GM21576 (cell line): ENCODE measurements around the gene UBN1.

Experiments used
- ATAC-seq: cut with Tn5 transposase; IDR thresholded peaks from one replicate; pipeline ENCODE4 v1.9.1; 2021; ENCODE audit warnings: mild to moderate bottlenecking, moderate library complexity; ENCODE audit not compliant: unreplicated experiment

The UBN1 gene

DNA sequence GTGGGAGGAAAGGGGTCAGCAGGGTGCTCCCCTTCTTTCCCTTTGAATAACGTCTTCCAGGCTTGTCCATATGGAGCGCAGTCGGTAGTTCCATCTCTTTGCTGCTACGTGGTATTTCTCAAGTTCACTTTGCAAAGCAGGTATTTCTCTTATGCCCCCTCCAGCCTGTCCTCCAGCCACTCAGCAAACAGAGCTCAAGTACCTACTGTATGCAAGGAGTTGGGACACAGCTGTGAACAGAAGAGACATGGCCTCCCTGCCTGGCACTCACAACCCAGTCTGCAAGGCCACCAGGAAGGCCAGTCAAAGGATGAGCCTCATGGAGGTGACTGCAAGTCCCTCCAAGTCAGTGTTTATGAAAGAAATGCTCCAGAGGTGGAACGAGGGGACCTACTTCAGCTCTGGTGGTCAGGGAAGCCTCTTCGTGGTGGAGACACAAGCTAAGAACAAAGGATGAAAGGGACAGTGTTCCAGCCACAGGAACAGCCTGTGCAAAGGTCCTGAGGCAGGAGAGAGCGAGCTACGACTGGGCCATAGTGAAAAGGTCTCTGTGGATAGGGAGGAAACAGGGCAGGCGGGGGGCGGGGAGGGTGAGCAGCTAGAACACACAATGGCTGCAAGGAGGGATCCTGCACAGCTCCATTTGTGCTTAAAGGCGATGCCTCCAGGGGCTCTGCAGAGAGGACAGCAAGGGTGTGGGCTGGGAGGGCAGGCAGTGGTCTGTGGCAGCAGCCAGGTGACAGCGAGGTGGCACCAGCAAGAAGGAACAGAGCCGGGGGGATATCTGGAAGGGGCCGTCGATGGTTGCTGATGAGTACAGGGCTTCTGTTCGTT is 57.0 kb downstream of the UBN1 start:
- no peak for ATAC-seq

DNA sequence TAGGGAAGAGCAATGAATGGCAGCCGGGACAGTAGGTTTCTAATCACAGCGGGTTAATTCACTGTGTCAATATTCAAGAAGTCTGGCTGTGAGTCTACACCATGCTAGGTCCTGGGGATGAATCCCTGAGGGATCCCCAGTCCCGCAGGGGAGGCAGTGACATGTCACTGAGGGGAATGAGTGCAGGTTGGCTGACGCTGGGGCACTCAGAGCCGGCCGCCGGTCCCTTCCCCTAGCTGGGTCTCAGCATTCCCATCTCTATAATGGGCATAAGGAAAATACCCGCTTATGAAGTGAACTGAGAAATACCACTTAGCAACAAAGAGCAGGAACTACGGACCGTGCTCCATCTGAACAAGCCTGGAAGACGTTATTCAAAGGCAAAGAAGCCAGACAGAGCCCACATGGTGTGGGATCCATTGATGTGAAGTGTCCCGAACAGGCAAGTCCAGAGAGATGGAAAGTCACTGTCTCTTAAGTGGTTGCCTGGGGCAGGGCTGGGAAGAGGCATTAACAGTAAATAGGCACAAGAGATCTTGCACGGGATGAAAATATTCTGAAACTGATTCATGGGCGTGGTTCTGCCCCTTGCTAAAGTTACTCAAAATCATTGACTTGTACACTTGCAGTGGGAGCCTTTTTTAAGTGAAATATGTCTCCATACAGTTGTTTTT is 57.8 kb downstream of the UBN1 start:
- no peak for ATAC-seq

DNA sequence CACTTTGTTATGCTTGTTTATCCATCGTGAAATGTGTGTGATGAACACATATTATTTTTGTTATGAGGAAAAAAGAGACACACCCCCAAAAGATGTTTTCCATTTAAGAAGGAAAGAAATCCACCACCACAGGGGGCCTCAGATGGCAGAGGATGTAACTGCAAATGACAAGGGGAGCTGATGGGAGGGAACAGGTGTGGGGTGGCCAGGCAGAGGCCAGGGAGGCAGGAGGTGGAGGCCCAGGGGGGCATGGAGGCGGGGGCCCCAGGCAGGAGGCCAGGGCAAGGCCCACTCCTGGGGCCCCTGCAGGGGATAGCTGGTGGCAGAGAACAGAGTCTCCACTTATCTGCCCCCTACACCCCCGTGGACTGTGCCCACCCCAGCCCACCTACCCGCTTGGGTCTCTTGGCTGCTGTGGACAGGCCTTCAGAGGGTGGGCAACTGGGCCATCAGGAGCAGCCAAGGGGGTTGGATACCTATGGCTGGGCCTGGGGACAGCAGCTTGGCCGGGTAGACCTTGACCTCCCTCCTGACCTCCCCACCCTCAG is 61.6 kb downstream of the UBN1 start:
- no peak for ATAC-seq

DNA sequence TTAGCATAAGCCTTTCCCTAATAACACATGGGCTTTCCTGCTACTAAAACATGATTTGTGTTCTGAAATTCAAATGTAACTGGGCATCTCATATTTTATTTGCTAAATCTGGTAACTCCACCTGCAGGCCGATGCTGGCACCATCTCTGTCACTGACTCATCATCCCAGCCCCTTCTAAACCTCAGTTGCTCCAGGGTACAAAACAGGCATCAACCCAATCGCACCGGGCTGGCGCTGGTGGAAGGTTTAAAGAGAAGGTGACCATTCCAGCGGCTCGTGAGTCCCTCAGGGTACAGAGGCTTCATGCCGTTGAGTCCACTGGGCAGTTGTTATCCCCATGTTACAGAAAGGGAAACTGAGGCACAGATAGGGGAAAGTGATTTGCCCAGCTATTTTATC is 62.5 kb downstream of the UBN1 start:
- ATAC-seq, result no peak

DNA sequence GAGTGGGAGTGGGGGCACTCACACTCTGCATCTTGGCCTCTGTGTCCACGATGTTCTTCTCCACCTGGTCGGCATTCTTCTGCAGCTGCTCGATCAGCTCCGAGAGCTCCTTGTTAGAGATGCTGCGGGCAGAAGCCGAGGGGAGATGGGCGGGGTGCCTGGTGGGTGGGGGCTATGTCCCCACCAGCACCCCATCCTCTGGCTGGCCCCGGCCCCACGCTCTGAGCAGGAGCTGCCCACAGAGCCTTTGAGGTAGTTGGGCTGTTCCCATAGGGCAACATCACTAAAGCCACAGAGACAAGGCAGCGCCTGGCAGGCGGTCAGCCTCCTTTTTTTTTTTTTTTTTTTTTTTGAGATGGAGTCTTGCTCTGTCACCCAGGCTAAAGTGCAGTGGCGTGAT is 63.5 kb downstream of the UBN1 start:
- ATAC-seq, result no peak

DNA sequence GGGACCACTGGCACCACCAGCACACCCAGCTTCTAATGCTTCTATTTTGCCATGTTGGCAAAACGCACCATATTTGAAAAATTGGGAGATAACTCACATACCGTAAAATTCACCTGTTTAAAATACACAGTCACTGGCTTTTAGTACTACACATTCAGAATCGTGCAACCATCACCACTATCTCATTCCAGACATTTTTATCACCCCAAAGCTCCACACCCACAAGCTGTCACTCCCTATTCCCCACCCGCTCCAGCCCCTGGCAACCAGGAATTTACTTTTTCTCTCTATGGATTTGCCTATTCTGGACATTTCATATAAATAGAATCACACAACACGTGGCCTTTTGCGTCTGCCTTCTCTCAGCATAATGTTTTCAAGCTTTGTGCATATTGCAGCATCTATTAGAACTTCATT is 64.7 kb downstream of the UBN1 start:
- no peak for ATAC-seq

DNA sequence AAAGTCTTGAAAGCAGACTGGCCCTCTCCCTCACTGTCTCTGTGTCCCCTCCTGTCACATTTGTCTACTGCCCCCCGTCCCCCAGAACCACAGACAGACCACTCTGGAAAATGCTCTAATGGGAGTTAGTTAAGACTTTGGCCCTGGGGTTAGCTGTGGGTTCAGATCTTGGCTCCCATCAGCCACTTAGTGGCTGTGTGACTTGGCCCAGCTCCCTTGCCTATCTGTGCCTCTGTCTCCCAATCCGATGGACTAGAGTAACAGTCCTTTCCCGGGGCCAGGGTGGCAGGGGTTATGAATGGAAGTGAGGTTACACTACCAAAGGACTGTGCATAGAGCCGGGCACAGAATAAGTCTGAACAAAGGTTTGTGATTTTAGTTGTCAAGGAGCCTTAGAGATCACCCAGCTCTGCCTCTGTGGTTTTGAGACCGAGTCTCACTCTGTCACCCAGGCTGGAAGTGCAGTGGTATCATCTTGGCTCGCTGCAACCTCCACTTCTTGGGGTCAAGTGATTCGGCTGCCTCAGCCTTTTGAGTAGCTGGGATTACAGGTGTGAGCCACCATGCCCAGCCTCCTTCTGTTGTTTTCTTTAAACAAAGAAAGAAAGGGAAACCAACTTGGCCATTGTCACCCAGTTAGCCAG is 66.0 kb downstream of the UBN1 start:
- ATAC-seq, result no peak

DNA sequence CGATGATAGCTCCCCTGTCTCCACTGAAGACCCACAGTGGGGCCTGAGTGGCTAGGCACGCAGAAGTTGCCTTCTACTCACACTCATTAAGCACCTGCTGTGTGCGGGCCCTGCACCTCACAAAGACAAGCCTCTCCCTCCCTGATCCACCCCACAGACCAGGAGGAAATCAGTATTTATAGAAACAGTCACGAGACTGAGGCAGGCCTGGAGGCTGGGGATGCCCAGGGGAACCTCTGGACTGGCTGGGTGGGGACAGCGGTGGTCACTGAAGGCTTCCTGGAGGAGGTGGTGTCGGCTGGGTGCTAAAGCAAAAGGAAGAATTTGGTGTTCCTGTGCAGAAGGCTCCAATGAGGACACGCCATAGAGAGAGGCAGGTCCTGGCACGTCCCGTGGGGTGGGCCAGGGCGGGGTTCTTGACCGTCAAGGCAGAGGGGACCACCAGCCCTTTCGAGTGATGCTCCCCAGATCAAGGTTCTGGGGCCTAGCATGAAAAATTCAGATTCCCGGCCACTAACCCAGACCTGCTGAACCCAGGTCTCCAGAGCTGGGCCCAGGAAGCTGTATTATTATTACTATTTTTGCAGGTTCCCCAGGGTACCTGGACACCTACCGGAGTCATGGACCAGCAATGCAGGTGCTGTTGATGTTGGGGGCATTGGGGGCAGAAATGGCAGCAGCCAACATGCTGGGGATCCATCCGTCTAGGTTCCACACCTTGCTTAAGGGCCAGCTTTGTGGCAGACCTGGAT is 66.7 kb downstream of the UBN1 start:
- ATAC-seq, result no peak

DNA sequence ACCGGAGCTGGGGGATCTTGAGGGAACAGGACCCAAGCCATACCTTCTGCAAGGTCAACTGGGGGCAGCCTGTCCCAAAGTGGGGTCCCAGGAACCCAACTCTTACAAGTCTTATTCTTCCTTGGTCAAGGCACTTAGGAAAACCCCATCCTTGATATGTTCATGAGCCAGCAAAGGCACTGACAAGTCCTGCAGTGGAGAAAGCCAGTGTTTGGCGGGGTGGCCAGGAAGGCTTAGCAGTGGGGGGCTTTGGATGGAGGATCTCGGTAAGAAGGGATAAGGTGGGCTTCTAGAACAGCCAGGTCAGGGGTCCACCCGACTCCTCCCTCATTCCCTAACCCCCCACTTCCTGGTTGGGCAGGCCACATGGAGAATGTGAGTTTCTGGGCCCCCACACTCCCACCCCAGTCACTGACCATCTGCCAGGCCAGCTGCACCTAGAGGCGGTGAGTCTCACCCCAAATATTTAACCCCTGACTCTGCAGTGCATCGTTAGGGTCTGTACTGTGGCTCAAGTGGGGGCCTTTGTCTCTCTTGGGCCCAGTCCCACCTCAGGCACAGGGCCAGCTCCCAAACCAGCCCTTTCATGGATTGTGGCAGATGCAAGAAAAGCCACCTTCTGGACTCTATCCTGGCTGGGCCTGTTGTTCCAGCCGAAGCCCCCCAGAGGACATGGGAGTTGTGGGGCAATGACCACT is 67.4 kb downstream of the UBN1 start:
- ATAC-seq, result no peak

DNA sequence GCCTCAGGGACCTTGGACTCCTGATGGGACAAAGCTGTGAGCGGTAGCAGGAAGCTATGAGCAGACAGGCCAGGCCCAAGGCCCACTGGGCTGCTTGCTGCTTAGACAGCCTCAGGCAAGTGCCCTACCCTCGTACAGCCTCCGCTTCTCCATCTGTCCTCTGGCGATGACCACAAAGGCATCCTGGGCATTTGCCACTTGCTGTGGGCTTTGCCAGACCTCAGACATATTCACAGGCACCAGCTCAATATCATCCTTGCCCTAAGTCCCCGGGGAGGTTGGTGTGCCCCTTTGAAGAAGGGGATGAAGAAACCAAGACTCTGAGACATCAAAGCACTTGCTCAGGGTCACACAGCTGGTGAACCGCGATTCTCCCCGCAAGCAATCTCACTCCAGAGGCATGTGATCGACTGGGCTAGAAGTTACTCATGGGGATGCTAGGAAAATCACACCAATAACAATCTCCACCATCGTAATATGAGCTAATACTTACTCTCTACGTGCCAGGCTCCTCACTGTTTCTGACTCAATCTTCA is 68.0 kb downstream of the UBN1 start:
- no peak for ATAC-seq

DNA sequence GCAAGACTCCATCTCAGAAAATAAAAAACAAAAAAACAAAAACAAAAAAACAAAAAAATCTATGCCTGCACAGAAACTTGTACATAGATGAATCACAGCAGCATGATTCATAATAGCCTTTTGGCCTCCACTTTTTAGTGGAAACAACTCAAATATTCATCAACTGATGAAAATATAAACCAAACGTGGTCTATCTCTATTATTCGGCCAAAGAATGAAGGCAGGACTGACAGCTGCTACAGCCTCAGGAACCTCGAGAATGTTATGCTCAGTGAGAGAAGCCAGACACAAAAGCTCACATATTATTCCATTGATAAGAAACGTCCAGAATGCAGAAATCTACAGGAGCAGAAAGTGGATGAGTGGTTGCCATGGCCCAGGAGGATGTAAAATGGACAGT is 69.8 kb downstream of the UBN1 start:
- ATAC-seq, result no peak

DNA sequence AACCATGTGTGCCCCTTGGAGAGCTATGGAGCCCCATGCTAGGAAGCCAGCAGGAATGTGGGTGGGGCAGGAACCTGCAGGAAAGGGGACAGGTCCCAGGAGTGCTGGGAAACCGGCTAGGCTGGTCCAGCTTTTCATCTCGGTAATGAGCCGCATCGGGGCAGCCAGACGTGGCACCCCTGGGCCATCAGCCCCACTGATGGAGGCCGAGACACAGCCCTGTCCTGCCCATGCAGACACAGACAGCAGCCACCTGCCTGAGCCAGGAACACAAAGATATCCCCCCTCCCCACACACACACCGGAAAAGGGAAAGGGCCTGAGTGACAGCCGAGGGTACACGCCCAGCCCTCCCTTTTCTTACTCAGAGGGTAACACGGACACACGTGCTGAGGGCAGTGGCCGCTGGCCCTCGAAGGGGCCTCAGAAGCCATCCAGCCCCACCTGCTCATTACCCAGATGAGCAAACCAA is 71.5 kb downstream of the UBN1 start:
- ATAC-seq, result no peak

DNA sequence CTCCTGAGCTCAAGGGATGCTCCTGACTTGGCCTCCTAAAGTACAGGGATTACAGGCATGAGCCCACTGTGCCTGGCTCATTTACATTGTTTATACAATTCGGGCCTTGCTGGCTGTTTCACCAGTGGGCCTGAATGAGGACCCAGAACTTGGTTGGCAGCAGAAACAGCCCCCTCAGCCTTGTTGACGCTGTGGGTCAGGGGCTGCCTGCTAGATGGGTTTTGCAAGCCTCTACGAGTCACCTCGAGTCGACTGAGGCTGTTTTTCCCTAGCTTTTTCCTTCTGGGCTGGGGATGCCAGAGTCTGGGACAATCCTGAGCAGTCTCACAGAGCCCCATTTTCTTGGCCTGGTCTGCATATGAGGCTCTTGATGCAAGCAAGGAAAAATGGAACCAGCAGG is 73.5 kb downstream of the UBN1 start:
- ATAC-seq, result no peak

DNA sequence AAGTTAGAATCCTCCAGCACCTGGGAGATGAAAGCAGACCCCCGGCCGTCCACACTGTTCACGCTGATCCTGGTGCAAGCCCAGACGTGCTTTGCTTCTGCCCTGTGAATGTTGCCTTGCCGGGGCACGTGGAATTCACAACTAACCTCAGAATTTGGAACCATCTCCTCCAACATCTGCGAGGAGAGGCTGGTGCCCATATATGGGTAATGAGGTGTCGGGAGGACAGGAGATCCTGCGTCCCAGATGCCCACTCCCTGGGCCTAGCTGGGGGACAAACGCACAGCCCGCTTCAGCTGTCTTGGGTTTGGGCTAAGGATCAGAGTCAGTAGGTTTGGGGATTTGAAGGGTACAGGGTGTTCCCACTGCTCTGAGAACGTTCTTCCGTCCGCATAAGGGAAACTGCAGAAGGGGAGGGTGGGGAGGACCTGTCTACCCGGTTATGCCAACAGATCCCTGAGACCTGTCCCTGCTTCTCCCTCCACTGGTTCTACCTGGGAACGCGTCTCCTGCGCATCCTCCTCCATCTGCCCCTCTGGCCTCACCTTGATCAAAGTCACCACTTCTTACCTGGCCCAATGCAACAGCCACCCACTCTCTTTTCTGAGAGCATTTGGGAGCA is 75.6 kb downstream of the UBN1 start:
- no peak for ATAC-seq

DNA sequence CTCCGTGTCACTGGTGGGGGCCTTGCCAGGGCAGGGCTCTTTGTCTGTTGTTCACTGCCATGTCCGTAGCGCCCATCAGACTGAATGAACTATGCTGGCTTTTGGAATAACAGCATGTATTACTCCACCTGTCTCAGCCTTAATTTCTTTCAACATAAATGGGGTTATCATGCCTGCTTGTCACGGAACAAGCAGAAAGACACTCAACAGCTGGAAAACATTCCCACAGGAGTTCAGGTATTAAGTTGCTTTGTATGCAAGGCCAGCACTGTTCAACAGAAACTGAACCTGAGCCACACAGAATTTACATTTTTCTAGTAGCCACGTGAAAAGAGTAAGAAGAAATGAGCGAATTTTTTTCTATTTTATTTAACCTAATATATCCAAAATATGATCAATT is 76.6 kb downstream of the UBN1 start:
- no peak for ATAC-seq

DNA sequence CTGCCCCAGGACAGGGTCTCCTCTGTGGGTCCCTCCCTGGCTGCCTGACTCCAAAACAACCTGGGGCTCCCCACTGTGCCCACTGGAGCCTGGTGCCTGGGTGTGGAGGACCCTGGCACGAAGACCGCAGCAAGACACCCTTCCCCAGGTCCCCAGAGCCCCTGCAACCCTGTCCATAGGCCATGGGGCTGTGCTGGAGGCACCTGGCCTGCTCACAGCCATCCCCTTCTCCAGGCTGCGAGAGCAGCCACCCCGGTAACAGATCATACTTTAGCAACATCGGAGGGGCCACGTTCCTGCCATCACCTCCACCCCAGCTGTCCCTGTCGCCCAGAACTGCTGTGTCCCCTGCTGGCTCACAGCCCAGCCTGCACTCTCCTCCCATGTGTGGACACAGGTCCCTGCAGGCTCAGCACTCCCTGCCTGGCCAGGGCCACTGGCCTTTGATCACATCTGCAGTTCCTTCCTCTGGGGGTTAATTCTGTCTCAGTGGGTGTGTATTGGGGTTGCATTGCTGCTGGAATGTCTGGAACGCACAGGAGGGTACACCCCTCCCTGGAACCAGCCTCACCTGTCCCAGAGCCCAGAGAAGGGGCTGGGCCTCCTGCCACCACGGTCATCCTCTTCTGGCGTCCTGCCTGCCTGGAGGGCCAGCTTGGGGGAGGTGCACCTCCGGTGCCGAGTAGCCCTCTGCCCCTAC is 77.5 kb downstream of the UBN1 start:
- no peak for ATAC-seq

DNA sequence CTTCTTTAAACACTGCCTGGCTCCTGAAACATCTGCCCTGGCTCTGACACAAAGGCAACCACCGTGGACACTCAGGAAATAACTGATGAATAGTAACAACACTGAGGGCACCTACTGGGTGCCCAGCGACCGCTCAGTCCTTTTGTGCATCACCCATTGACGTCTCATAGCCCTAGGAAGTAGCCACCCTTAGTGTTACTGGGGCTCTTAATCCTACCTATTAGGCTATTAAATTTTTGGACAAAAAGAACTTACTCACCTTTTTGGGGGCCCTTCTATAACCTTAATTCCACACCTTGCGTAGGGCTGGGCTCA is 78.0 kb downstream of the UBN1 start:
- no peak for ATAC-seq

DNA sequence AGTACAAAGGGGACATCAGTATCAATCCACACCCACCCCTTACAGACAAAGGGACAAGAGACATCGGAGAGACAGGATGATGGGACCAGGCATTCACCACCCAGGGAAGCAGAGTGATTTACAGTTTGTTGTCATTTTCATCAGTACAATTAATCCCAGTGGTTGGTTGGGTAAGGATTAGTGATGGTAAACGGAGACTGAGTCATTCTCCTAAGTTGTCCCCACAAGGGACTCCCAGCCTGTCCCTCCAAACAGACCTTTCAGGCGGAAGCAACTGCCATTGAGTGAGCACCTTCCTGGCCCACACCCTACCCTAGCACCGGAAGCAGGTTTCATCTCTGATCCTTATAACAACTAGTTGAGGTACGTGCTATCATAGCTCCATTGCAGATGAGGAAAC is 78.5 kb downstream of the UBN1 start:
- ATAC-seq, result no peak

DNA sequence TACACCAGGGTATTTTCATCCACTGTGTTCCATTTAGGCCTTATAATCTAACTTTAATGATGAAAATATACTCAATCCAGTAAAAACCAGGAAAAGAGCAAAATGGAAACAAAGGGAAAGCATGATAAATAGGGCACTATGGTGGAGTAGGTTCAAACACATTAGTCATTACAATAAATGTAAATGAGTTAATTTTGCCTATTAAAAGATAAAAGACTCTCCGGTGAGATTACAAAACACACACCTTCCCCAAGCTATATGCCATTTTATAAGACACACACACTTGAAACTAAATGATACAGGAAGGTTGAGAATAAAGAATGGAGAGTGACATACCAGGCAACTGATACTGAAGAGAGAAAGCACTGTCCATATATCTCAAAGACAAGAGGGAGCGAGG is 79.6 kb downstream of the UBN1 start:
- no peak for ATAC-seq
